CD8-positive, alpha-beta memory T cell (primary cell): ENCODE measurements around the gene SV2B. TPM values are rescaled to one million over a fixed set of nuclear protein-coding genes. Genes with fewer than 3 reads are reported as not detected.

ENCODE experiments used
- CTCF ChIA-PET: fragments of 350-600 bp; sonication (Branson Sonifier 250); formaldehyde crosslinking; loops from one replicate; lab custom pipeline; 2021; ENCODE audit warnings: antibody characterized with exemption; lab: Charles Lee
- POLR2A ChIA-PET: fragments of 350-600 bp; sonication (Branson Sonifier 250); formaldehyde crosslinking; loops from one replicate; lab custom pipeline; 2021; ENCODE audit warnings: antibody characterized with exemption; lab: Charles Lee
- DNase-seq, 5 donors: peaks; one replicate each; pipeline versions ENCODE4 v3.0.0 to v3.0.0-alpha.2; 2020 to 2022; ENCODE audit warnings: mixed read lengths in 1 of 5
- H3K27ac ChIP-seq: one replicate; pipeline ENCODE4 v1.7.0; 2013; ENCODE audit warnings: low read depth, mild to moderate bottlenecking, low read length, moderate library complexity
- H3K27me3 ChIP-seq: 2 replicates; pipeline ENCODE4 v1.7.0; 2013; ENCODE audit warnings: low read length, mild to moderate bottlenecking; ENCODE audit not compliant: insufficient read depth, poor library complexity, severe bottlenecking
- H3K36me3 ChIP-seq: 2 replicates; pipeline ENCODE4 v1.7.0; 2013; ENCODE audit warnings: mild to moderate bottlenecking, low read length, moderate library complexity; ENCODE audit not compliant: insufficient read depth
- H3K4me1 ChIP-seq: 2 replicates; pipeline ENCODE4 v1.7.0; 2013; ENCODE audit warnings: mild to moderate bottlenecking, low read length, moderate library complexity; ENCODE audit not compliant: insufficient read depth
- H3K4me3 ChIP-seq: 2 replicates; pipeline ENCODE4 v1.7.0; 2013; ENCODE audit warnings: mild to moderate bottlenecking, low read length
- H3K9me3 ChIP-seq: 2 replicates; pipeline ENCODE4 v1.7.0; 2013; ENCODE audit warnings: mild to moderate bottlenecking, low read length
- H3K27ac Mint-ChIP-seq, 8 donors: one replicate each; pipeline ENCODE4 v1.8.0; 2020 to 2021; ENCODE audit warnings: mixed read lengths in 8 of 8, mild to moderate bottlenecking in 6 of 8, inconsistent platforms in 3 of 8, moderate library complexity in 3 of 8
- H3K27me3 Mint-ChIP-seq, 2 donors: one replicate each; pipeline ENCODE4 v1.8.0; 2020 to 2021; ENCODE audit warnings: mixed read lengths in 2 of 2, mild to moderate bottlenecking in 1 of 2, moderate library complexity in 1 of 2
- H3K36me3 Mint-ChIP-seq, 3 donors: one replicate each; pipeline ENCODE4 v1.8.0; 2020 to 2021; ENCODE audit warnings: mixed read lengths in 3 of 3, inconsistent platforms in 1 of 3, mild to moderate bottlenecking in 1 of 3
- H3K4me1 Mint-ChIP-seq, 3 donors: one replicate each; pipeline ENCODE4 v1.8.0; 2020 to 2021; ENCODE audit warnings: mixed read lengths in 3 of 3, inconsistent platforms in 1 of 3, mild to moderate bottlenecking in 1 of 3
- H3K4me3 Mint-ChIP-seq, 7 donors: one replicate each; pipeline ENCODE4 v1.8.0; 2020 to 2021; ENCODE audit warnings: mixed read lengths in 7 of 7, mild to moderate bottlenecking in 6 of 7, moderate library complexity in 4 of 7, inconsistent platforms in 2 of 7
- H3K9me3 Mint-ChIP-seq, 5 donors: one replicate each; pipeline ENCODE4 v1.8.0; 2020 to 2022; ENCODE audit warnings: mixed read lengths in 5 of 5, mild to moderate bottlenecking in 3 of 5, moderate library complexity in 2 of 5, inconsistent platforms in 1 of 5
- polyA plus RNA-seq: library from polyadenylated mRNA; unstranded; fragments of 300-500 nt; fragmentation: Illumina TruSeq; gene quantifications from one replicate; pipeline ENCODE4 v1.2.3, GENCODE V29; 2021
- total RNA-seq, 2 experiments: library from RNA; stranded (reverse); gene quantifications; one replicate each; pipeline ENCODE4 v1.2.3, GENCODE V29; 2021

The SV2B gene
- total and polyA plus RNA-seq, 3 experiments from 2014 or later: 0.02 TPM; not detected in 2

- Mint-ChIP-seq H3K27me3 (peaks cover 11 to 70% of the 10 kb centered on the region in 2 donors), H3K27ac (peak overlapping the region in 1 of 8 donors; percentile 51), H3K9me3 (no peaks in the 10 kb centered on the region), H3K4me1 (no peaks in the 10 kb centered on the region), H3K4me3 (no peak overlapping the region), H3K36me3 (peaks cover 0 to 2% (median 0%) of the 10 kb centered on the region in 3 donors)
- Histone ChIP-seq H3K4me3 (no peak overlapping the region), H3K4me1 (no peaks in the 10 kb centered on the region), H3K9me3 (no peaks in the 10 kb centered on the region), H3K27ac (no peak overlapping the region), H3K27me3 (no peaks in the 10 kb centered on the region), H3K36me3 (no peaks in the 10 kb centered on the region)
- DNase-seq: no peak
- ChIA-PET POLR2A (no interaction called here), CTCF (no interaction called here)
Observed at GRCh38 chr15:91223863-91224262, 123.8 kb downstream of the SV2B start.

- no peaks in the 10 kb centered on the region for H3K4me1 Mint-ChIP-seq
- CTCF ChIA-PET: no interaction called here
- Histone ChIP-seq H3K9me3 (no peaks in the 10 kb centered on the region), H3K4me3 (no peak overlapping the region), H3K27ac (no peak overlapping the region), H3K4me1 (no peaks in the 10 kb centered on the region), H3K27me3 (no peaks in the 10 kb centered on the region), H3K36me3 (no peaks in the 10 kb centered on the region)
- H3K27ac Mint-ChIP-seq: no peak overlapping the region
- peaks cover 10 to 76% of the 10 kb centered on the region in 2 donors for H3K27me3 Mint-ChIP-seq
- no peak for DNase-seq
- H3K4me3 Mint-ChIP-seq: no peak overlapping the region
- POLR2A ChIA-PET: no interaction called here
- no peaks in the 10 kb centered on the region for H3K9me3 Mint-ChIP-seq
- H3K36me3 Mint-ChIP-seq: peaks cover 0 to 2% (median 0%) of the 10 kb centered on the region in 3 donors
Observed at GRCh38 chr15:91224755-91225380, 124.8 kb downstream of the SV2B start.

GRCh38 chr15:91225741-91226140 lies 125.7 kb downstream of the SV2B start:
- Mint-ChIP-seq H3K4me1 (no peaks in the 10 kb centered on the region), H3K27ac (no peak overlapping the region), H3K27me3 (peaks cover 10 to 72% of the 10 kb centered on the region in 2 donors), H3K9me3 (no peaks in the 10 kb centered on the region), H3K4me3 (no peak overlapping the region), H3K36me3 (peaks cover 0 to 2% (median 0%) of the 10 kb centered on the region in 3 donors)
- Histone ChIP-seq H3K27me3 (no peaks in the 10 kb centered on the region), H3K4me3 (no peak overlapping the region), H3K9me3 (no peaks in the 10 kb centered on the region), H3K27ac (no peak overlapping the region), H3K4me1 (no peaks in the 10 kb centered on the region), H3K36me3 (no peaks in the 10 kb centered on the region)
- POLR2A ChIA-PET: no interaction called here
- CTCF ChIA-PET: no interaction called here
- no peak for DNase-seq

- POLR2A ChIA-PET: no interaction called here
- Histone ChIP-seq H3K27me3 (no peaks in the 10 kb centered on the region), H3K27ac (no peak overlapping the region), H3K4me3 (no peak overlapping the region), H3K9me3 (no peaks in the 10 kb centered on the region), H3K4me1 (no peaks in the 10 kb centered on the region), H3K36me3 (no peaks in the 10 kb centered on the region)
- Mint-ChIP-seq H3K27me3 (peaks cover 7 to 67% of the 10 kb centered on the region in 2 donors), H3K4me3 (no peak overlapping the region), H3K9me3 (no peaks in the 10 kb centered on the region), H3K27ac (no peak overlapping the region), H3K4me1 (no peaks in the 10 kb centered on the region), H3K36me3 (peaks cover 0 to 2% (median 0%) of the 10 kb centered on the region in 3 donors)
- CTCF ChIA-PET: no interaction called here
- DNase-seq: no peak
Observed at GRCh38 chr15:91227117-91227516, 127.1 kb downstream of the SV2B start.

- no peak overlapping the region for H3K4me3 ChIP-seq
- CTCF ChIA-PET: no interaction called here
- DNase-seq: no peak
Observed at GRCh38 chr15:91227766-91228165, 127.7 kb downstream of the SV2B start.

GRCh38 chr15:91228383-91228782 lies 128.3 kb downstream of the SV2B start:
- H3K4me3 ChIP-seq: no peak overlapping the region
- H3K9me3 ChIP-seq: no peaks in the 10 kb centered on the region
- no peaks in the 10 kb centered on the region for H3K27me3 ChIP-seq
- Mint-ChIP-seq H3K27me3 (peaks cover 12 to 67% of the 10 kb centered on the region in 2 donors), H3K27ac (no peak overlapping the region), H3K4me3 (no peak overlapping the region), H3K4me1 (no peaks in the 10 kb centered on the region), H3K36me3 (peaks cover 0 to 2% (median 0%) of the 10 kb centered on the region in 3 donors), H3K9me3 (no peaks in the 10 kb centered on the region)
- DNase-seq: no peak
- ChIA-PET POLR2A (no interaction called here), CTCF (no interaction called here)
- H3K36me3 ChIP-seq: no peaks in the 10 kb centered on the region
- H3K4me1 ChIP-seq: no peaks in the 10 kb centered on the region
- H3K27ac ChIP-seq: no peak overlapping the region

More at GRCh38 chr15:91227766-91228165, 127.7 kb downstream of the SV2B start:
- Mint-ChIP-seq H3K9me3 (no peaks in the 10 kb centered on the region), H3K4me1 (no peaks in the 10 kb centered on the region), H3K4me3 (no peak overlapping the region), H3K36me3 (peaks cover 0 to 2% (median 0%) of the 10 kb centered on the region in 3 donors), H3K27me3 (peaks cover 11 to 67% of the 10 kb centered on the region in 2 donors), H3K27ac (no peak overlapping the region)
- no peak overlapping the region for H3K27ac ChIP-seq
- POLR2A ChIA-PET: no interaction called here
- no peaks in the 10 kb centered on the region for H3K4me1 ChIP-seq
- no peaks in the 10 kb centered on the region for H3K36me3 ChIP-seq
- H3K27me3 ChIP-seq: no peaks in the 10 kb centered on the region
- H3K9me3 ChIP-seq: no peaks in the 10 kb centered on the region

- Mint-ChIP-seq H3K4me1 (no peaks in the 10 kb centered on the region), H3K9me3 (no peaks in the 10 kb centered on the region), H3K27me3 (peaks cover 11 to 67% of the 10 kb centered on the region in 2 donors), H3K36me3 (peaks cover 0 to 2% (median 0%) of the 10 kb centered on the region in 3 donors), H3K4me3 (no peak overlapping the region), H3K27ac (no peak overlapping the region)
- ChIA-PET POLR2A (no interaction called here), CTCF (no interaction called here)
- Histone ChIP-seq H3K27ac (no peak overlapping the region), H3K4me1 (no peaks in the 10 kb centered on the region), H3K36me3 (no peaks in the 10 kb centered on the region), H3K9me3 (no peaks in the 10 kb centered on the region), H3K4me3 (no peak overlapping the region), H3K27me3 (no peaks in the 10 kb centered on the region)
- no peak for DNase-seq
Observed at GRCh38 chr15:91228890-91229289, 128.8 kb downstream of the SV2B start.

- no peak overlapping the region for H3K27ac ChIP-seq
- DNase-seq: no peak
- H3K4me3 ChIP-seq: no peak overlapping the region
- H3K36me3 Mint-ChIP-seq: no peaks in the 10 kb centered on the region
- no peaks in the 10 kb centered on the region for H3K36me3 ChIP-seq
- H3K4me3 Mint-ChIP-seq: no peak overlapping the region
- H3K9me3 ChIP-seq: no peaks in the 10 kb centered on the region
- no peaks in the 10 kb centered on the region for H3K9me3 Mint-ChIP-seq
- ChIA-PET POLR2A (no interaction called here), CTCF (interaction anchor here (0.7 kb wide), 1 partner anchor 8 kb away, joined by 3 read pairs; no protein-coding TSS in a partner anchor)
- H3K27ac Mint-ChIP-seq: no peak overlapping the region
- peaks cover 6% of the 10 kb centered on the region for H3K27me3 ChIP-seq
- H3K4me1 ChIP-seq: no peaks in the 10 kb centered on the region
- H3K4me1 Mint-ChIP-seq: no peaks in the 10 kb centered on the region
- peaks cover 13 to 67% of the 10 kb centered on the region in 2 donors for H3K27me3 Mint-ChIP-seq
Observed at GRCh38 chr15:91231703-91232102, 131.6 kb downstream of the SV2B start.
